Eye (tissue), 1 donor: Measurements from ENCODE around the gene KLF18.
A peak's percentile ranks its signal among the peaks of the same experiment; 100 is the strongest.
"Not testable (repeated sequence)": the region's sequence is repeated elsewhere in the genome, so short reads cannot be mapped to it uniquely, and the experiment has no call there.

Experiments
- DNase-seq: peaks from one replicate; pipeline ENCODE4 v3.0.0-alpha.2; 2015

KLF18 gene

DNA sequence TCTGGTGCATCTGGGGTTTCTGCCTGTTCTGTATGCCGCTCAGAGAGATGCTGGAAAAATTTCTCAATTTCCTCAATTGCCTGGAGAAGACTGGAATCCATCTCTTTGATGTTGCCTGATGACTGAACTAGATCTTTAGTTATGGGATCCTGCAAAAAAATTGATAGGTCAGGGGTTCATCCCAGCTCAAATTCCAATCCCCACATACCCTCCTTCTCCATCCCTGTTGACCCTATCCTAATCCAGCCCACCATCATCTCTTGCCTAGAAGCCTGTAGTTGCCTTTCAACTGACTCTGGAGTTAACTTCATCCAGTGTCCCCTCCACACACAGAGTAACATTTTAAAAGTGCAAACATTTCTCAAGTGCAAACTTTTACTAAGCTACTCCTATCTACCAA, at the start of gene KLF18:
Gene KLF18, minus strand, starts transcription at position 101 of the 400 bp plus-strand sequence. Its CDS starts 0 bp downstream, at position 101.
- DNase-seq = no peak

DNA sequence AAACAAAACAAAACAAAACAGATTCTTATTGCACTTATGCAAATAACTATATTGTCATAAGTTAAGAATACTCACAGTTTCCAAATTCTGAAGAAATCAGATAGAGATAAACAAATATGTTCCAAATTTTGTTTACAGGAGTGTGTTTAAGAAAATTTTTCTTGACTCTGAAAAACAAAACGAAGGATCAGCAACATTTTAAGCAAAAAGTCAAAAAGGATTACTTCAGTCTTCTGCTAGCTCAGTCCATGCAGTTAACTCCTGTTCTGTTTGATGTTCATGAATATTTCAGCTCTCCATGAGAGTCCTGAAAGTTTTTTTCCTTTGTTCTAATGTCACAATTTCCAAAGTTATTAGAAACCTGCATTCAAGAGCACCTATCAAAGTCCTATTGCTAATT, 33.2 kb upstream of the KLF18 start:
- no peak for DNase-seq

GRCh38 chr1:44170281-44170823, 28.9 kb upstream of the KLF18 start:
- no peak for DNase-seq

DNA sequence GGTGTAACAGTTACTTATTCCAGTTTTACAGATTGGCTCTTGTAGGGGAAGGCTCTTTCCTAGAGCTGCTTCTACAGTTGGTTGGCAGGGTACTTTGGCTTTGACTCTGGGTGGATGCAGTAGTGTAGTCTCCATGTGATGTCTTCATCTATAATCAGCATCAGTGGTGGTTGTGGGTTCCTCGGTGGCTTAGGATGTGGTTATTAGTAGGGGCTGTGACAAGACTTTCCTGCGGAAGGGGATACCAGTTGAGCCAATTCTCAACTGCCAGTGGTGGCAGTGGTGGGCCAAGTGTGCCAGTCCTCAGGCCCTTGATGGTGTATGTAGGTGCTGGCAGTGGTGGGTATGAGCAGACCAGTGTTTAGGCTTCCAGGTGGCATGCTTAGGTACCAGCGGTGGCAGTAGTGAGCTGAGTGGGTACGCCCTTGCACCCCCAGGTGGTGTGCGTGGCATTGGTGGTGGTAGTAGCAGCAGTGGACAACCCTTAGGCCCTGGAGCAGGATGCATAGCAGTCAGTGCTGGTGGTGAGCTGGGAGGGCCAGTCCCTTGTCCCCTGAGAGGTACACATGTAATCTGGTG, 27.2 kb upstream of the KLF18 start:
- DNase-seq = no peak

DNA sequence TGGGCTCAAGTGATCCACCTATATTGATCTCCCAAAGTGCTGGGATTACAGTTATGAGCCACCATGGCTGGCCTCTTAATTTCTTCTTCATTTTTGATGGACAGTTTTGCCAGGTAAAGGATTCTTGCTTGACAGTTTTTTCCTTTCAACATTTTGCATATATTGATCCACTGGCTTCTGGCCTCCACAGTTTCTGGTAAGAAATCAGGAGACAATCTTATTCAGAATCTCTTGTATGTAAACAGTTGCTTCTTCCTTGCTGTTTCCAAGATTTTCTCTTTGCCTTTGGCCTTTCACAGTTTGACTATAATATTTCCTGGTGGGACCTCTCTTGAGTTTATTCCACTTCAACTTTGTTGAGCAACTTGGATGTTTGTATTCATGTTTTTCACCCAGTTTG, 20.1 kb upstream of the KLF18 start:
- DNase-seq = no peak

- no peak for DNase-seq
Measured at GRCh38 chr1:44158871-44159270, 17.4 kb upstream of the KLF18 start.

DNA sequence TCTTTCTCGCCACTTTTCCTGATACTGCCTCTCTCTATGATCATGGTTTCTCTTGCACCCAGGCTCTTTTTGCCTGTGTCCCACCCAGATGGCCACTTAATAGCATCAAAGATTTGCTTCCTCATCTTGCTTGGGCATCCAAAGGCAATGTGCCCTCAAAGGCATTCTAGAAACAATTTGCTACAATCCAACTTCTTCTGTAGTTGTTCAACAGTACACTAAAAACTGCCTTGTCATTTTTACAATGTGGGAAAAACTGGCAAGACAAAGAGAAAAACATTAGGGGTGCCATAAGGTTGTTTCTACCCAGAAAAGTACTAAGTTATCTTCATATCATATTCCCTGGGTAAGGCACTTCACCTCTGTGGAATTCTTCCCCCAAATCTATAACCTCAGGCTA, 16.5 kb upstream of the KLF18 start:
- DNase-seq = no peak

DNA sequence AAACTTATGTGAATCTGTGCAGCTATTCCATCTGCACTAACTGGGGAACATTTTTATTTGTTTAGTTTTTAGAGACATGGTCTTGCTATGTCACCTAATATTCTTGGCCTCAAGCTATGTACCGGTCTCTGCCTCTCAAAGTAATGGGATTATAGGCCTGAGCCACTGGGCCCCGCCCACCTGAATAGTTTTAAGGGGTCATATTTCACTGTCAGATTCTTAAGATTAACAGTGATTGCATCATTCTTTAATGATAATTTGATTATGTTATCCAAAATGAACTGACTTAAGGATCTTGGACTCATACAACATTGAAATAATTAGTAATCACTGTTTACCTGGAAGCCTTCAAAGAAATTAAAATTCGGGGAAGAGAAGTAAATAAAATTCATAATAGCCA, 12.6 kb upstream of the KLF18 start:
- DNase-seq = peak; percentile 7

GRCh38 chr1:44152692-44153091, 11.3 kb upstream of the KLF18 start:
- no peak for DNase-seq

- DNase-seq = no peak
Measured at GRCh38 chr1:44151808-44152207, 10.4 kb upstream of the KLF18 start.

GRCh38 chr1:44151332-44151731, 9.9 kb upstream of the KLF18 start:
- DNase-seq = no peak

- no peak for DNase-seq
Measured at GRCh38 chr1:44147582-44147981, 6.2 kb upstream of the KLF18 start.

GRCh38 chr1:44146536-44147361, 5.3 kb upstream of the KLF18 start:
- no peak for DNase-seq

GRCh38 chr1:44144962-44145756, 3.7 kb upstream of the KLF18 start:
- peak; percentile 6 for DNase-seq

DNA sequence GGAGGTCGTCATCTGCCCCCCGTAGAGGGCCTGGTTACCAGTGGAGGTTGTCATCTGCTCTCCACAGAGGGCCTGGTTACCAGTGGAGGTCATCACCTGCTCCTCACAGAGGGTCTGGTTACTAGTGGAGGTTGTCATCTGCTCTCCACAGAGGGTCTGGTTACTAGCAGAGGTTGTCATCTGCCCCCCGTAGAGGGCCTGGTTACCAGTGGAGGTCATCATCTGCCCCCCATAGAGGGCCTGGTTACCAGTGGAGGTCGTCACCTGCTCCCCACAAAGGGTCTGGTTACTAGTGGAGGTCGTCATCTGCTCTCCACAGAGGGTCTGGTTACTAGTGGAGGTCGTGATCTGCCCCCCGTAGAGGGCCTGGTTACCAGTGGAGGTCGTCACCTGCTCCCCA, 1.9 kb downstream of the KLF18 start:
- not testable (repeated sequence) for DNase-seq

GRCh38 chr1:44138239-44138638, 3.2 kb downstream of the KLF18 start:
- no peak for DNase-seq

GRCh38 chr1:44135886-44136285, 5.5 kb downstream of the KLF18 start:
- no peak for DNase-seq

GRCh38 chr1:44134071-44134920, 7.1 kb downstream of the KLF18 start:
- no peak for DNase-seq

DNA sequence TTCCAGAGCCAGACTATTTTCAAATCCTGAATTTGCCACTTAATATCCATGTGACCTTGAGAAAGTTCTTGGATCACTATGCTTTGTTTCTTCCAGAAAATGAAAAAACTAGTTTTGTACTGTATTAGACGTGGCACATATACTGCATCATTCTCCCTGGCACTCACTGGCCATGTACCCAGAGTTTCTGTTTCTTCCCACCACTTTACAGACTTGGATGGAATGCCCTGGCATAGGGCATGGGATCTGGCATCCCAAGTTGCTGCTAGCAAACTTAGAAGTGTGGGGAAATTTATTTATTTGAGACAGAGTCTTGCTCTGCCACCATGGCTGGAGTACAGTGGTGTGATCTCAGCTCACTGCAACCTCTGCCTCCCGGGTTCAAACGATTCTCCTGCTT, 10.0 kb downstream of the KLF18 start:
- no peak for DNase-seq

DNA sequence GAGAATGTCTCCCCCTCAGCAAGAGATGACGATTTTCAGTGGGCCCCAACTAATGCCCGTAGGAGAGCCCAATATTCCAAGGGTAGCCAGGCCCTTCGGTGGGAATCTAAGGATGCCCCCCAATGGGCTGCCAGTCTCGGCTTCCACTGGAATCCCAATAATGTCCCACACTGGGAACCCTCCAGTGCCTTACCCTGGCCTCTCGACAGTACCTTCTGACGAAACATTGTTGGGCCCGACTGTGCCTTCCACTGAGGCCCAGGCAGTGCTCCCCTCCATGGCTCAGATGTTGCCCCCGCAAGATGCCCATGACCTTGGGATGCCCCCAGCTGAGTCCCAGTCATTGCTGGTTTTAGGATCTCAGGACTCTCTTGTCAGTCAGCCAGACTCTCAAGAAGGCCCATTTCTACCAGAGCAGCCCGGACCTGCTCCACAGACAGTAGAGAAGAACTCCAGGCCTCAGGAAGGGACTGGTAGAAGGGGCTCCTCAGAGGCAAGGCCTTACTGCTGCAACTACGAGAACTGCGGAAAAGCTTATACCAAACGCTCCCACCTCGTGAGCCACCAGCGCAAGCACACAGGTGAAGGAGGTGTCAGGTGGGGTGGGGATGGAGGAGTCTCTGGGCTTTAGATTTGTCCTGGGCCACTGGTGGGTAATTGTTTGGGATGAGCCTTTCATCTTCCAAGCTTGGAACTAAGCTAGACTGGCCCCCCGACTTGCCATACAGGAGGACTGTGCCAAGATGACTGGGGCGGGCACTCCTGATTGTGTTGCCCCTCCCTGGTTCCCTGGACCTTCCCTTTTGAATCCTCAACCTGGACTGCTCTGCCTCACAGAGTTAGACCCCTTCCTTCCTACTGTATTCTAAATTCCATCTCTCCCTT, 11.6 kb downstream of the KLF18 start:
- no peak for DNase-seq

- DNase-seq = no peak
Measured at GRCh38 chr1:44120398-44120949, 21.0 kb downstream of the KLF18 start.
